ENCODE measurements around the gene LGALS3BP. TPM values are rescaled to one million over a fixed set of nuclear protein-coding genes. Genes with fewer than 3 reads are reported as not detected.
A peak's percentile ranks its signal among the peaks of the same experiment; 100 is the strongest.

LGALS3BP gene
- total and polyA plus RNA-seq, 2 of the 13 experiments (the other 11 are each of a cell fraction or from before 2014, with no cell fraction given), result 137 to 332 TPM

- ATAC-seq (no peak), FAIRE-seq (no peak), DNase-seq (ENCODE audit: low spot score) (no peak)
- BruUV-seq (replicated peaks), result no TSS peak
- H3K9me3 ChIP-seq (ENCODE audit: low read length), result no peaks in the 10 kb centered on the region
- 19% methylated on average over 28 of the region's 64 CpGs for WGBS (ENCODE audit: low lambda C conversion rate)
- H3K4me2 ChIP-seq (ENCODE audit: low read depth, low read length), result peak overlapping the region; percentile 83
- H3K4me1 ChIP-seq (ENCODE audit: insufficient read depth, low read length), result peaks cover 49% of the 10 kb centered on the region
- H3K4me3 ChIP-seq (replicated peaks in 1 of 3; ENCODE audit: insufficient read depth in 1 of 3, low read depth in 2 of 3, low read length in 3 of 3), result peak overlapping the region; percentile 53 to 78 (median 71); a peak in 5 of 6 replicates
- no peaks in the 10 kb centered on the region for H4K20me1 ChIP-seq (ENCODE audit: insufficient read depth, low read length)
- peak overlapping the region; percentile 51; the same call in 1 of the 2 replicates for H3K9ac ChIP-seq (ENCODE audit: insufficient read depth, low read depth, low read length)
- CTCF ChIA-PET (ENCODE audit: low intra/inter-chr PET ratio, low total read pairs), result interaction anchor here (0.6 kb wide), 1 partner anchor 59 kb away, joined by 3 read pairs; no protein-coding TSS in a partner anchor
- H2AFZ ChIP-seq (ENCODE audit: low read length), result no peak overlapping the region
- intact Hi-C loops (cut with micrococcal nuclease; ENCODE audit: unreplicated experiment) (loop anchor here (5.0 kb wide), 2 partner anchors 38 to 782 kb away; no protein-coding TSS in a partner anchor), in situ Hi-C loops (cut with HindIII; ENCODE audit: extremely low pct_ligation_motif_present, low pct_unique_long_range_greater_than_20kb) (no loop called here)
- H3K27me3 ChIP-seq (ENCODE audit: control insufficient read depth in 1 of 2, insufficient read depth in 2 of 2, low read length in 2 of 2), result peaks cover 5 to 26% of the 10 kb centered on the region in 2 experiments; a peak in 3 of 5 replicates
- H3K27ac ChIP-seq (ENCODE audit: extremely low read length, insufficient read depth, low read length), result no peak overlapping the region
- H3K79me2 ChIP-seq (ENCODE audit: insufficient read depth, low read length), result no peaks in the 10 kb centered on the region
- no peaks in the 10 kb centered on the region for H3K36me3 ChIP-seq (replicated peaks in 1 of 2; ENCODE audit: control insufficient read depth in 1 of 2, insufficient read depth in 2 of 2, low read length in 2 of 2)
- POLR2A ChIA-PET, result interaction anchor here (2.8 kb wide), 1 partner anchor 9 kb away, joined by 10 read pairs; no protein-coding TSS in a partner anchor
- TF ChIP-seq ZMYM4 (CRISPR knock-in tag; IDR thresholded peaks at IDR 0.05) (no peak), NR0B2 (CRISPR knock-in tag; IDR thresholded peaks at IDR 0.05) (no peak), TFDP2 (CRISPR knock-in tag; IDR thresholded peaks at IDR 0.05) (0 out of 2 replicates have a peak, but pooled peaks have one; percentile 31), ZNF574 (CRISPR knock-in tag; IDR thresholded peaks at IDR 0.05) (0 out of 2 replicates have a peak, but pooled peaks have one; percentile 17), ZMAT3 (CRISPR knock-in tag; conservative IDR thresholded peaks at IDR 0.05) (no peak), MXD3 (CRISPR knock-in tag; IDR thresholded peaks at IDR 0.05) (peak; percentile 68; the same call in 1 of the 2 replicates), REL (CRISPR knock-in tag; conservative IDR thresholded peaks at IDR 0.05) (0 out of 2 replicates have a peak, but pooled peaks have one; percentile 13), HDAC1 (CRISPR knock-in tag; IDR thresholded peaks at IDR 0.05) (0 out of 2 replicates have a peak, but pooled peaks have one; percentile 16), ZFY (CRISPR knock-in tag; IDR thresholded peaks at IDR 0.05) (peak; percentile 50; the same call in 1 of the 2 replicates), MAX (IDR thresholded peaks at IDR 0.05) (peak; percentile 82), ZBTB43 (CRISPR knock-in tag; conservative IDR thresholded peaks at IDR 0.05) (0 out of 2 replicates have a peak, but pooled peaks have one; percentile 54), BATF2 (CRISPR knock-in tag; IDR thresholded peaks at IDR 0.05) (0 out of 2 replicates have a peak, but pooled peaks have one; percentile 36), ETS1 (CRISPR knock-in tag; IDR thresholded peaks at IDR 0.05) (0 out of 2 replicates have a peak, but pooled peaks have one; percentile 56)
Measured at GRCh38 chr17:78924481-78925151, 55.1 kb downstream of the LGALS3BP start.

Data from HepG2 (cell line).